Left lung (tissue), 10 donors: ENCODE data around the gene MAN1B1. TPM values are rescaled to one million over a fixed set of nuclear protein-coding genes. Genes with fewer than 3 reads are reported as not detected.

ENCODE experiments used
- ATAC-seq: fragments of 200-7000 bp; cut with Tn5 transposase; one replicate; pipeline ENCODE4 v1.9.1; 2020; ENCODE audit warnings: moderate library complexity
- DNase-seq, 4 donors: peaks; one replicate each; pipeline ENCODE4 v3.0.0-alpha.2; 2013 to 2020
- H3K27ac ChIP-seq, 2 donors: fragments of 200-600 bp; sonication (generic) in 1 of 2; one replicate each; pipeline versions ENCODE4 v1.5.0 to v1.8.0; 2020 to 2021
- H3K27me3 ChIP-seq, 2 donors: fragments of 200-600 bp; sonication (generic) in 1 of 2; one replicate each; pipeline versions ENCODE4 v1.5.0 to v1.8.0; 2020 to 2021
- H3K36me3 ChIP-seq, 2 donors: fragments of 200-600 bp; sonication (generic) in 1 of 2; one replicate each; pipeline versions ENCODE4 v1.5.0 to v1.8.0; 2020 to 2021
- H3K4me1 ChIP-seq, 2 donors: fragments of 200-600 bp; one replicate each; pipeline ENCODE4 v1.8.0; 2021
- H3K4me3 ChIP-seq, 2 donors: fragments of 200-600 bp; sonication (generic) in 1 of 2; one replicate each; pipeline versions ENCODE4 v1.5.0 to v1.8.0; 2020 to 2021; ENCODE audit warnings: mild to moderate bottlenecking in 1 of 2
- H3K9me3 ChIP-seq, 2 donors: fragments of 200-600 bp; sonication (generic) in 1 of 2; one replicate each; pipeline versions ENCODE4 v1.5.0 to v1.8.0; 2020 to 2021
- CTCF ChIP-seq, 2 donors: fragments of 200-600 bp; sonication (generic) in 1 of 2; IDR thresholded peaks; one replicate each; pipeline versions ENCODE4 v1.5.0 to v1.8.0; 2021; ENCODE audit warnings: antibody characterized with exemption in 2 of 2
- intact Hi-C, 2 donors: fragments of 100-400 bp; cut with DNase I; formaldehyde crosslinking; loops; one replicate each; pipeline versions ENCODE4 v1.11.2 to v1.14.2; 2022
- polyA plus RNA-seq, 6 donors: library from polyadenylated mRNA; unstranded; fragments of 120-200 nt; gene quantifications; one replicate each; pipeline ENCODE4 v1.2.1, GENCODE V29; 2013; ENCODE audit not compliant: insufficient read length in 6 of 6
- total RNA-seq, 2 donors: library from RNA; stranded (reverse); fragmentation: NEBNext Ultra II Directional; extraction: Animal tissue kit (Norgen Biotek cat#: 25700); gene quantifications; one replicate each; pipeline ENCODE4 v1.2.1, GENCODE V29; 2021
- donor health status: DM: no; HTN: yes; CAD: no.
- donor health status: DM: no; HTN: no; CAD: no.

Gene MAN1B1
- total and polyA plus RNA-seq, 8 donors = 51.5 to 74.9 (median 64.8) TPM

GRCh38 chr9:137065336-137065967, 21.3 kb upstream of the MAN1B1 start:
- DNase-seq (no peak), ATAC-seq (no peak)
- intact Hi-C loops = loop anchor here in 1 of 2 donors (10.0 kb wide), 1 partner anchor 281 kb away; no protein-coding TSS in a partner anchor
- Histone ChIP-seq H3K4me1 (peaks cover 5 to 22% of the 10 kb centered on the region in 2 donors), H3K9me3 (no peaks in the 10 kb centered on the region), H3K4me3 (no peak overlapping the region), H3K27me3 (peaks cover 0 to 21% of the 10 kb centered on the region in 2 donors), H3K36me3 (no peaks in the 10 kb centered on the region), H3K27ac (no peak overlapping the region)
- no peak for TF ChIP-seq CTCF (IDR thresholded peaks at IDR 0.05)

GRCh38 chr9:137066096-137066861, 20.5 kb upstream of the MAN1B1 start:
- Histone ChIP-seq H3K36me3 (no peaks in the 10 kb centered on the region), H3K4me1 (peaks cover 11 to 30% of the 10 kb centered on the region in 2 donors), H3K4me3 (no peak overlapping the region), H3K27me3 (peaks cover 0 to 21% of the 10 kb centered on the region in 2 donors), H3K27ac (no peak overlapping the region), H3K9me3 (no peaks in the 10 kb centered on the region)
- DNase-seq (no peak), ATAC-seq (no peak)
- intact Hi-C loops = loop anchor here in 1 of 2 donors (10.0 kb wide), 1 partner anchor 281 kb away; no protein-coding TSS in a partner anchor
- no peak for TF ChIP-seq CTCF (IDR thresholded peaks at IDR 0.05)

- peaks cover 11 to 37% of the 10 kb centered on the region in 2 donors for H3K4me1 ChIP-seq
- no peak overlapping the region for H3K4me3 ChIP-seq
- ATAC-seq (peak; percentile 62), DNase-seq (peak in 3 of 4 donors; percentile 81 to 92 (median 85))
- no peaks in the 10 kb centered on the region for H3K36me3 ChIP-seq
- no peaks in the 10 kb centered on the region for H3K9me3 ChIP-seq
- H3K27me3 ChIP-seq = peaks cover 0 to 21% of the 10 kb centered on the region in 2 donors
- TF ChIP-seq CTCF (IDR thresholded peaks at IDR 0.05) = peak; percentile 80 to 91
- intact Hi-C loops = loop anchor here in 1 of 2 donors (10.0 kb wide), 1 partner anchor 283 kb away; no protein-coding TSS in a partner anchor
- H3K27ac ChIP-seq = no peak overlapping the region
Measured at GRCh38 chr9:137067860-137068538, 18.8 kb upstream of the MAN1B1 start.

- intact Hi-C loops = loop anchor here in 1 of 2 donors (10.0 kb wide), 1 partner anchor 284 kb away; no protein-coding TSS in a partner anchor
- ATAC-seq = no peak
- H3K4me3 ChIP-seq = peak overlapping the region in 1 of 2 donors; percentile 41
Measured at GRCh38 chr9:137068539-137069507, 18.0 kb upstream of the MAN1B1 start.

More at GRCh38 chr9:137068539-137069507, 18.0 kb upstream of the MAN1B1 start:
- Histone ChIP-seq H3K36me3 (no peaks in the 10 kb centered on the region), H3K9me3 (no peaks in the 10 kb centered on the region), H3K4me1 (peaks cover 11 to 35% of the 10 kb centered on the region in 2 donors), H3K27me3 (peaks cover 0 to 21% of the 10 kb centered on the region in 2 donors), H3K27ac (no peak overlapping the region)
- TF ChIP-seq CTCF (IDR thresholded peaks at IDR 0.05) = no peak
- DNase-seq = no peak
